ENCODE results near the gene LARGE1.

- no peak for TF ChIP-seq CTCF (conservative IDR thresholded peaks at IDR 0.05 in 1 of 2, IDR thresholded peaks at IDR 0.05 in 1 of 2; ENCODE audit: low read depth in 1 of 2, low read length in 2 of 2)
- TF ChIP-seq EZH2 (IDR thresholded peaks at IDR 0.05; ENCODE audit: low read length, missing control alignments), result no peak
These were observed 438.7 kb downstream of the LARGE1 start for GRCh38 chr22:33481550-33481949.

Measured in fibroblast of lung (primary cell).